ENCODE results near the gene BMP8A.
"Not testable (repeated sequence)": the region's sequence is repeated elsewhere in the genome, so short reads cannot be mapped to it uniquely, and the experiment has no call there.

Gene BMP8A

DNA sequence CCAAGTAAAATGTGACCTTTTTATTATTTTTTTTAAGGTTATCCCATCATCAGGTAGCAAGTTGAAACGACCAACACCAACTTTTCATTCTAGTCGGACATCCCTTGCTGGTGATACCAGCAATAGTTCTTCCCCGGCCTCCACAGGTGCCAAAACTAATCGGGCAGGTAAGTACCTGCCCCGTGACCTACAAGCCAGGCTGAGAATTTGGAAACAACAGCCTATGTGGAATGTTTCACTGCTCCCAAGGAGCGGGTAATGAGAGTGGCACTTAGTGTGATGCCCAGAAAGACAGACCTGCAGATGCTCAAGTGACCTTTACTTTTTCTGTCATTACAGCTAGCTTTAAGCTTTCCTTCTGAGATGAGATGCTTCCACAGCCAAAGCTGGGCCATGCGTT is 6.9 kb upstream of the BMP8A start:
- no peak for DNase-seq

GRCh38 chr1:39485046-39485803 is 6.2 kb upstream of the BMP8A start:
- DNase-seq, result no peak

GRCh38 chr1:39488012-39488545 is 3.4 kb upstream of the BMP8A start:
- no peak for DNase-seq

DNA sequence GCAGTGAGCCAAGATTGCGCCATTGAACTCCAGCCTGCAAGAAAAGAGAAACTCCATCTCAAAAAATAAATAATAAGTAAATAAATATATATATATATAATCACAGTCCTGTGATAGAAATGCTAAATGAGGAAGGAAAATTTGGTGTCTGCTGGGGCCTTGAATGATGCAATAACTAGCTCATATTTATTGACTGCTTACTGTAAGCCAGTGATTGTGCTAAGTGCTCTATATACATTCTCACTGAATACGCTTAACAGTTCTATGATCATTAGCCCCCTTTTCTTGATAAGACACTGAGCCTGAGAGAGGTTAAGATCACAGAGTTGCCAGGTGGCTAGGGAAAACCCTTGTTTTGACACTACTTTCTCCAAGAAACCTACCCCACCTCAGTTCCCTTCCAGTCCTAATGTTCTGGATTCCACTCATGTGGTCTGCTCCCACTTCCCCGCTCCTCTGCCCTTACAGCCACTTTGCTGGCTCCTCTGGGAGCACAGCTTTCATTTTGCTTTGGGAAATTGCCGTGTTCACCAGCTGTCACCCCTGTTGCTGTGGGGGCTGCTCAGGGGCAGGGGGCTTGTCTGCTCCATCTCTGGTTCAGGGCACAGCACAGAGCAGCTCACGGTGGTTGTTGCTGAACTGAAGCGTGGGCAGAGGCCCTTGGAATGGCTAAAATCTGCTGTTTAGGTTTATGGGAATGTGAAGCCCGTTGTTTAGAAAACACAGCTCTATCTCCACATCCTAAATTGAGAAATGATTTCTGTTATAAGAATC is 2.5 kb upstream of the BMP8A start:
- no peak for DNase-seq

DNA sequence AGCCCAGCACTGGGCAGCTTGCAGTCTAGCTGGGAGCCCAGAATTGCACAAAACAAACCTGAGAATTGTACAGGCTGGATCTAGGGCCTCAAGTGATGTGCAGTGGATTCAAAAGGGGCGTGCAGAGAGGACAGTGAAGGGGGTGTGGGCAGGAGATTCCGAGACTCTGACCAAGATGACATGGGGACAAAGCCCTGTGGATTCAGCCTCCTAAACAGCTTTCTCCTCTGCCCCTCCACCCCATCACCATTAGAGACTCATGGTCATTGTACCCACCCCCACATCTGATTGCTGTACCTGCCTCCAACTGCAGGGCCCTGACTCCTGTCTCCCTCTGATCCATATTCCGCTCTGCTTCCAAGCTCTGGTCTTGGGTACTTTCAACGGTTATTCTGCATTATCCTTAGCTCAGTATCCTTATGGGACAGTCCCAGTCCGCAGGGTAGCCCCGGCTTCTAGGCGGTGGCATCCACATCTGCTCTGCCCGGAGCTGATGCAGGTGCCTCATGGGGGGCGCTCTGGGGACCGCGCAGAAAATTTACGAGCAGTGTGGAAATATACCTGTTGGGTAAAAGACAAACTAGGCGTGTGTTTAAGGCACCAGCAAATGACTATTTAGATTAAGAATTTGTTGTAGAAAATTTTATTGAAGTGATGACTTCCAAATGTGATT is 1.7 kb upstream of the BMP8A start:
- DNase-seq, result no peak

DNA sequence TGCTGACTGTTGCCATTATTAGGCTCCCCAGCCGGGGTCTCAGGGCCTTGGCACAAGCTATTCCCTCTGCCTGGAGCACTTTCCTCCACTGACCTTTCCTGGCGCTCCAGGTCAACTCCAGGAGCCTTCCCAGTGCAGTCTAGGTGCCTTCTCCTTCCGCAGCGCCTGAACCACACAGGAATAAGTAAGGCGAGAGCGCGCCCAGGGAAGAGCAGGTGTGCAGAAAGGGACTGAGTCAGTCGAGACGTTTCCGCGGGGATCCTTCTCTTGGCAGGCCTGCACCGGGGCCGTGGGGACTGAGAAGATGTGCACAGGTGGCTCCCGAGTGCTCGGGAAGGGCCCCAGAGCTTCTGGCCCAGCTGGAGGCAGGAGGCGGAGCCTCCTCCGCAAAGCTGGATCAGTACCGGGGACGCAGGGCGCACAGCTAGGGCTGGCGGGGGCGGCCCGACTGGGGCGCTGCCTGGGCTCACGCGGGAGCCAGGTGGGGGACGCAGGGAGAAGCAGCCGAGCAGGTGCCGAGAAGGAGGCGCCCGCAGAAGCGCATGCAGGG is 765 bp upstream of the BMP8A start:
- peak; percentile 49 for DNase-seq

DNA sequence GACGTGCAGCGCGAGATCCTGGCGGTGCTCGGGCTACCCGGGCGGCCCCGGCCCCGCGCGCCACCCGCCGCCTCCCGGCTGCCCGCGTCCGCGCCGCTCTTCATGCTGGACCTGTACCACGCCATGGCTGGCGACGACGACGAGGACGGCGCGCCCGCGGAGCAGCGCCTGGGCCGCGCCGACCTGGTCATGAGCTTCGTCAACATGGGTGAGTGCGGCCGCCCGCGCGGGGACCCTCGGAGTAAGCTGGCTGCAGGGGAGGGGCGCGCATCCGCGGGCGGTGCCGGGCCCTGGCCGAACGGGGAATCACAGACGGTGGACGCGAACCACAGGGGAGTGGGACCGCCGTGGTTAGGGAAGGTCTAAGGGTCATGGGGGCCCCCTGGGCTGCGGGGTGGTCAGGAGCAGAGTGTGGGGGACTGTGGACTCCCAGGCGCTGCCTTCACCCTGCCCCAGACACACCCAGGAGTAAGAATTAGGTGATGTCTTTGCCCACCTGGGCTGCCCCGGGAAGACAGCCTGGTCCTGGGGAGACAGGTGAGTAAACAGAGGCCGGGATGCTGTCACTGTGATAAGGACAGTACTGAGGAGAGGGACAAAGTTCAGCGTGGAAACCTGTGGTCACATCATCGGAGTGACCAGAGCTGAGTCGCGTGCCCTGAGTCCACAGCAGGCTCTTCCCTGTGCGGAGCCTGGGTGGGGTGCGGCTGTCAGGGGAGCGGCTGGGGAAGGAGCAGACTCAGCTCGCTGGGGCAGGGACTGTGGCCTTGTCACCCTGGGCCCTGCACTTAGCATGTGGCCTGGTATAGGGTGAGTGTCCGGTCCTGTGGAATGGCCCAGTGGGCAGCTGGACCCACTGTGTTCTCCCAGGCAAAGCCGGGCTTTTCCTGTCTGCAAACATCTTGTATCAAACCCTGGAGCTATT is 944 bp downstream of the BMP8A start:
- DNase-seq, result not testable (repeated sequence)

DNA sequence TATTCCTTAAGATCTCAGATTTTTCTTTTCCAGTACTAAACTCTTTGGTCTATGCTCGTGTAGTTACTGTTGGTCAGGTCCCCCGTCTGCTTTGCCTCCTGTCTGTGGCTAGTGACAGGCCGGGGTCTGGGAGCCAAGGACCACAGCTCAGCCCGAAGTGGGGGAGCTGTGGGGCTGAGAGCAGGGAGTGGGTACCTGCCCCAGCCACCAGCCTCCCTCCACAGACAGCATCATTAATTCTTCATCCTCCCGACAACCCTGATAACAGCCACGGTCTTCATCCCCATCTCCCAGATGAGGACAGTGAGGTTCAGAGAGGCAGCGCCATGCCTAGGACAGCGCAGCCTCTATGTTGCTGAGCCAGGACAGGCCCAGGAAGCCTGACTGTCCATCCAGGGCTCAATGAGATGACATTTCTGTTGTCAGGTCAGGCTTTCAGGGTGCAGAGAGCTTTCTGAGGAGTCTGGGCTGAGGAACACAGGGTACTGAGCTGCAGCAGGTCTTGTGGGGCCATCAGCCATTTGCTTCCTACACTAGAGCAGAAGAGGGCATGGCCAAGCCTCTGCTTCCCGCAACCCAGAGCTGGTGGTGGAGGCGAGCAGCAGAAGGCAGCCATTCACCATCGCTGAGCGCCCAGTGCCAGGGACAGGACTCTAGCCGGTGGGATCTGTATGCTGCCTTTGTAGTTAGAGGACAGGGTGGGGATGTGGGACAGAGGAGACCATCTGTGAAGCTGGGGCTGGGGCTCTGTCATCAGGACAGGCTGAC is 1.8 kb downstream of the BMP8A start:
- not testable (repeated sequence) for DNase-seq

DNA sequence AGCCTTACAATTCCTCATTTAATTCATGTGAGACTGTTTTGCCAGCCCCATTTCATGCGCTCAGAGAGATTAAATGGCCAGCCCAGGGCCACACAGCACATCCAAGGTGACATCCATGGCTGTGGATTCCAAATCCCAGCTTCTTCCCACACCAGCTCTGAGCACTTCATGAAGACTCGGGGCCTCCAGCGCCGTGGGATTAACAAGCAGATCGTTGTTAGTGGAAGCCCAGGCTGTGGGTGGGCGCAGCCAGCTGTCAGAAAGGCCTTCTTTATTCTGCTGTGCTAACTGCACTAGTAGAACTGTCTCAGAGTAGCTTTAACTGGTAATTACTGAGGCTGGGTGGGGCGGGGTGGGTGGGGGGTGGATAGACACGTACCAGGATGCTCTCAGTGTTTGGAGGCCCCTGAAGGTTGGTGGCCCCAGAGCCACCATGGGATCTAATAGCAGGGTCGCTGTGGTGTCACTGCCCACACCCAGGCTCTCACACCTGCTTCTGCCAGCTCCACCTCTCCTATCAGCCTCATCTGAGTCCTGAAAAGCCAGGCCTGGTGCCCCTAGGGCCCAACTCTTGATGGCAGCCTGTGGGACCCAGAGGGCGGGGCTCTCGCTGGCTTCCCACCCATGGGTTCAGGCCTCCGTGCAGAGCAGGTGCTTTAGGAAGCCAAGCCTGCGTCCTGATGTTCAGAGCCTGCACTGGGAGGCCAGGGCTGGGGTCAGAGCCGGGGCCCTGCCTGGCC is 3.4 kb downstream of the BMP8A start:
- no peak for DNase-seq

- not testable (repeated sequence) for DNase-seq
These were observed 5.1 kb downstream of the BMP8A start for GRCh38 chr1:39496520-39496919.

DNA sequence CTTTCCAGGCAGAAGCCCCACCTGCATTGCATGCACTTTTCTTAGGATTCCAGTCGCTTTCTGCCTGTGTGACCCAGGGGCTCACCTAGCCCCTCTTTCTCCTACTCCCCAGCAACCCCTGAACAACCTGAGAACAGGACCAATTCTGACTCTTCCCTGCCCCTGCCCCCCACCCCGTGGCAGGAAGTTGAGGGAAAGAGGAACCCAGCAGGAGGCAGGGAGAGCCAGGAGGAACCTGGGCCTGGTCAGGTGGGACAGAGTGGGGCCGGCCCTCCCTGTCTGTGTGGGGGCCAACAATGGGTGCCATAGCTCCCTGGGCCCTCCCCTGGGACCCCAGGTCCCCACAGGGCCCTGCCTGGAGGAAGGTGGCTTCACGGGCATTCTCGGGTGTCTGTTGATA is 6.1 kb downstream of the BMP8A start:
- DNase-seq, result no peak

GRCh38 chr1:39498096-39498710 is 6.8 kb downstream of the BMP8A start:
- DNase-seq, result not testable (repeated sequence)

DNA sequence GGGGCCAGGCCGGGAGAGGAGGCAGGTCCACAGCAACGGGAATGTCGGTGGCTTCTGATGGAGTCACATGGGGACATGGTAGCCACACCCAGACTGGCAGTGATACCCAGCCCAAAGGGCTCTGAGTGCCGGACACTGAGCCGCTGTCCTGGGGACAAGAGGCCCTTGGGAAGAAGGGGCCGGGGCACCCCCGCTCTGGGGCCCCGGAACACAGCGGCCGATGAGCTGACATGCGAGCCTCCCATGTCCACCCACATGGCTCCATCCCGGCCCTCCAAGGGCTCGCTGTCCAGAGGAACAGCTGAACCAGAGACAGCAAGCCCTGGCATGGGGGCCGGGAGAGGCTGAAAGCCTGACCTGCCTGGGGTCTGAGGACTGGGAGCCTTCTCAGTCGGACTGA is 7.4 kb downstream of the BMP8A start:
- not testable (repeated sequence) for DNase-seq

- DNase-seq, result no peak
These were observed 8.2 kb downstream of the BMP8A start for GRCh38 chr1:39499668-39500067.

DNA sequence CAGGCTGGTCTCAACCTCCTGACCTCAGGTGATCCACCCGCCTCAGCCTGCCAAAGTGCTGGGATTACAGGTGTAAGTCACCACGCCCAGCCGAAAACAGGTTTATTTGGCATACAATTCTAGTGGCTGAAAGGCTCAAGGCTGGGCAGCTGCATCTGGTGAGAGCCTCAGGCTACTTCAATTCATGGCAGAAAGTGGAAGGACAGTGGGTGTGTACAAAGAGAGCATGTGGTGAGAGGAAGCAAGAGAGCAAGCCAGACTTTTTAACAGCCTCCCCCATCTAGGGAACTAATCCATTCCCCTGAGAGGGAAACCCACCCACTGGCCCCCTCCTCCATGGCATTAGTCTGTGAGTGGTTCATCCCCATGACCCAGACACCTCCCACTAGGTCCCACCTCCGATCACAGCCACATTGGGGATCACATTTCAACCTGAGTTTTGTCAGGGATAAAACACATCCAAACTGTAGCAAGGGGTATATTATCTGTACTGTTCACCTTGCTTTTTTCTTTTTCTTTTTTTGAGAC is 9.5 kb downstream of the BMP8A start:
- no peak for DNase-seq

DNA sequence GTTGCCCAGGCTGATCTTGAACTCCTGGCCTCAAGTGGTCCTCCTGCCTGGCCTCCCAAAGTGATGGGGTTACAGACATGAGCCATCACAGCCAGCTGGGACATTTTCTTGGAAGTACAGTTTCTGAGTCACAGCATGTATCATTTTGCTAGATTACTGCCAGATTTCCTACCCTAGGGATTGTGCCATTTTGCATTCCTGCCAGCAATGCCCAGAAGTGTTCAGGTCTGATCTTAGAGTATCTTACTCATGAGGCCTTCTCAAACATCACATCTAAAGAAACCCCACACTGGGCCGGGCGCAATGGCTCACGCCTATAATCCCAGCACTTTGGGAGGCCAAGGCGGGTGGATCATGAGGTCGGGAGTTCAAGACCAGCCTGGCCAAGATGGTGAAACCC is 10.2 kb downstream of the BMP8A start:
- no peak for DNase-seq

GRCh38 chr1:39504436-39504835 is 13.0 kb downstream of the BMP8A start:
- not testable (repeated sequence) for DNase-seq

DNA sequence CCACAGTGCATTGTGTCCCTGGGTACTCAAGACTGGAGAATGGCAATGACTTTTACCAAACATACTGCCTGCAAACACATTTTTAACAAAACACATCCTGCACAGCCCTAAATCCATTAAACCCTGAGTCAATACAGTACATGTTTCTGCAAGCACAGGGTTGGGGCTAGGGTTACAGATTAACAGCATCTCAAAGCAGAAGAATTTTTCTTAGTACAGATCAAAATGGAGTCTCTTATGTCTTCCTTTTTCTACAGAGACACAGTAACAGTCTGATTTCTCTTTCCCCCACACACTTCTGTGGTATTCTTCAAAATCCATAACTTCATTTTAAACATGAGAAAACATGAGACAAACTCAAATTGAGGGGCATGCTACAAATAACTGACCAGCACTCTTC is 13.9 kb downstream of the BMP8A start:
- no peak for DNase-seq

DNA sequence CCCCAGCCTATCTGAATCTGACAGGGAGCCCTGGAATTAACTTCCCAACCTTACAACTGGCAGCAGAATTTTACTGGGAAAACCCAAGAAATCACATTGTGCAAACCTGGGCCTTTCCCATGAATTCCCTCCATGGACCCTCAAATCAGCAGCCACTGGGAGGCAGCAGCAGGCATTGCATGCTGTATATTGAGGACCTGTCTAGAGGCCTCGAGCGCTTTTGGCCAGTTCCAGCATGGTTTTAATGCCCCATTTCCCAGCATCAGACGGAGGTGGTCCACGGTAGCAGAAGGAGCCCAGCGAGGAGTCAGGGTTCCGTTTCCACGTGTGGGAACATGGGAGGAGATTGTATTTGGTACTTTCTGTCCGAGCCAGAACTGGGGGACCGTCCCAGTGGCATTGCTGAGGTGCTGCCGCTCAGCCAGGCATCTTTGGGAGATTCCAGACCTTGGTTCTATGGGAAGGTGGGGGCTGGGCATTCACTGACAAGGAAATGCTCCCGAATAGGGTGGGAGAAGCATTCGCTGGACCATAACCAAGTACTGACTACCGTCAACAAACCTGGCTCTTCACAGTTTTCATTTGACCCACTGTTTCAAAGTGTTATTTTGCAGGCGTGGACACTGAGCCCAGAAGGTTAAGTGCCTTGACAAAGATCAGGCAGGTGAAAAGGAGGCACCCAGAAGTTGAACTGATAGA is 15.9 kb downstream of the BMP8A start:
- DNase-seq, result no peak
